Measurements from ENCODE around the gene FHOD3.
"Not testable (repeated sequence)": the region's sequence is repeated elsewhere in the genome, so short reads cannot be mapped to it uniquely, and the experiment has no call there.

The FHOD3 gene

GRCh38 chr18:36813824-36814223, 516.3 kb downstream of the FHOD3 start:
- FAIRE-seq, result no peak

- FAIRE-seq, result no peak
These were observed 517.5 kb downstream of the FHOD3 start for GRCh38 chr18:36814994-36815393.

DNA sequence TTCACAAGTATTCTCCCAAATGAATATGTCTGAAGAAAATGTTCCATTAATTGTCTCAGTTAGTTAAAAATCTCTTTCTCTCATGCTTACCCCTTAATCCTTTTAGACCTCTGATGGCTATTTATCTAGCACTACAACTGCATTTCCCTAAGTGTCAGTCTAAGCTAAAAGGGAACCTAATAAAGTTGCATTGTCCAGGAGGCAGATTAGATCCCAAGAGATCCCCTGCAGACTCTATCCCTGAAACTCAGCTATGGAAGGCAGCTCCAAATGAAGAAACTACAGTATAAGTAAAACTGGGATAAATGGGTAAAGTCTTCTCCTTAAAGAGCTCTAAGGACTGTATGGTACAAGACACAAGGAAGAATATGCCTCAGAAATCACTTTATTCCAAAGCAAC, 518.6 kb downstream of the FHOD3 start:
- FAIRE-seq, result not testable (repeated sequence)

DNA sequence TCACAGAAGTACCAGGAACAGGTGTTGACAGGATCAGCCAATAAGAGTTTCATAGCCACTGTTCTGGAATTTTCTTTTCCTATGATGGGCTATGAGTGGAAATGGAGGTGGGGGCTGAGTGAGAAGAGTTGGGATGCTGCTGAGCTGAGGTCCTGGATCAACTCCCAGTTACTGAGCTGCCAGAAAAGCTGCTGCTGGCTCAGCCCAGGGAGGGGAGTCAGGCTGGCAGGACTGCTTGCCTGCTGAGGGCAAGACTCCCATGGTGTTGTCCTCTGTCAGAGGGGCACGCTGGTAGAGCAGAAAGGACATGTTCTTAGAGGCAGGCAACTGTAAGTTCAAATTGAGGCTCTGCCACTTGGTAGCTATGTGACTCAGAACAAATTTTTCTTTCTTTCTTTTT, 519.5 kb downstream of the FHOD3 start:
- no peak for FAIRE-seq

DNA sequence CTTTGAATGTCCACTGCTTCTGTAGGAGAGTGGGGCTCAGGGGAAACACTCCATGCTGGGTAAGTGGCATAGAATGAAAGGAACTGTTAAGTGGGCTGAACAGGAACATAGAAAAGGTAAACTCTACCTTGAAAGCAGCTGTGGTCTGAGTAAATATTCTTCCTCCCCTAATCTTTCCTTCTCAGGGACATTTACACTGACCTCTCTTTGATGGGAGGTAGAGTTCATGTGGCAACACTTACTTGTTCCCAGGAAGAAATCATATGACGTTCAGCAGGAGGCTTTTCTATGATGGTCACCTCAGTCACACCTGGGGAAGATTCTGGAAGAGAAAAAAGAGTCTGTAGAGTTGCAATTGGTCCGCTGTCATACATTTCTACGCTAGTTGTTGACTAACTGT, 521.1 kb downstream of the FHOD3 start:
- no peak for FAIRE-seq

- no peak for FAIRE-seq
These were observed 522.1 kb downstream of the FHOD3 start for GRCh38 chr18:36819621-36820020.

GRCh38 chr18:36821681-36822080, 524.2 kb downstream of the FHOD3 start:
- no peak for FAIRE-seq

- no peak for FAIRE-seq
These were observed 528.0 kb downstream of the FHOD3 start for GRCh38 chr18:36825526-36825925.

DNA sequence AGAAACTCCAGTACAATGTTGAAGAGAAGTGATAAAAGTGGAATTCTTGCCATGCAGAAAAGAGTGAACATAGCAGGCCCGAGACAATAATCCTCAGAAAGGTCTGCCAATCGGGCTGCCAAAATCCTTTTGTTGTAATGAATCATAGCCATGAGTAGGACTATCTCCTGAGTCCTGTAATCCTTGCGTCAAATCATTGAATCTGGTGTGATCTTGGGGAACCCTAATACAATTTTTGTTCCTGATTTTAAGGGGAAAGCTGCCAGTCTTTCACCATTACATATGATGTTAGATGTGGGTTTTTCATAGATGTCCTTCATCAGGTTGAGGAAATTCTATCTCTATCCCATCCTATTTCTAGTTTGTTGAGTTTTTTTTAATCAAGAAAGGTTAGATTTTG, 529.0 kb downstream of the FHOD3 start:
- no peak for FAIRE-seq

DNA sequence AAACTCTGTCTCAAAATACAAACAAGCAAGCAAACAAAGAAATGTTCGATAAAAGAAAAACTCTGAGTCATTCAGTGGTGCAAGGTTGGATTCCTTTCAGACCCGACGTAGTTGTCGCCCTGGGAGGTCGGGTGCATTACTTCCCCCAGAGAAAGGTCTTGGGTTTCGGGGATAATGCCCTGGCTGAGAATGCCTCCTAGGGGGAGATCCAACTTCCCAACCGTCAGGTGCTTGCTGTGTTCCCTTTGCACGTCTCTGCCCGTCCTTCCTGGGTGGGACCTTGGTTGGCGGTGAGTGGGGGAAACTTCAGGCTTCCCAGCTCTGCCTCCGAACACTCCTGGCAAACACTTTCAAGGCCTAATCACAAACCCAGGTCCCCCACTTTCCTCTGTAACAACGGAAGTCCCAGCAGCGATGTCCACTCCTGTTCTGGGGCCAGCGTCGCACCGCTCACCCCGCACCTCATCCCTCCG, 530.7 kb downstream of the FHOD3 start:
- FAIRE-seq, result no peak

GRCh38 chr18:36828630-36829361, 531.3 kb downstream of the FHOD3 start, which contains the start of the genes KIAA1328 and TPGS2:
KIAA1328 (plus strand) TSS chr18:36829127; CDS start chr18:36829139, 12 bp downstream.
TPGS2 (minus strand) TSS chr18:36829002; CDS start chr18:36828767, 235 bp downstream.
- no peak for FAIRE-seq
